RWPE1 (cell line): ENCODE results near the gene PWP2.
A peak's percentile ranks its signal among the peaks of the same experiment; 100 is the strongest.
"Not testable (repeated sequence)": the region's sequence is repeated elsewhere in the genome, so short reads cannot be mapped to it uniquely, and the experiment has no call there.

Experiments used
- CTCF ChIA-PET: fragments of 350-600 bp; sonication (Branson Sonifier 250); formaldehyde crosslinking; extraction: SDS; loops from one replicate; lab custom pipeline; 2021; lab: Yijun Ruan, JAX
- POLR2A ChIA-PET: fragments of 400-600 bp; formaldehyde crosslinking; extraction: SDS; loops from one replicate; lab custom pipeline; 2020; ENCODE audit warnings: antibody characterized with exemption; ENCODE audit not compliant: low non-redundant PET; lab: Yijun Ruan, JAX
- DNase-seq: peaks from one replicate; pipeline ENCODE4 v3.0.0; 2012; ENCODE audit warnings: low spot score
- H3K27ac ChIP-seq: fragments of 450-650 bp; 2 replicates; pipeline ENCODE4 v1.5.1; 2017
- CTCF ChIP-seq: fragments of 450-650 bp; conservative IDR thresholded peaks from 2 replicates; pipeline ENCODE4 v1.5.1; 2017; ENCODE audit warnings: low read depth, mild to moderate bottlenecking

The PWP2 gene

GRCh38 chr21:44107026-44107501 is at the start of gene PWP2:
TSS of gene PWP2 (plus strand) at chr21:44107399. CDS start at chr21:44107417, 18 bp downstream.
- DNase-seq, POLR2A ChIA-PET, CTCF ChIA-PET, H3K27ac ChIP-seq: not testable (repeated sequence)

- ChIA-PET CTCF (interaction anchor here (0.6 kb wide), 1 partner anchor 703 kb away, joined by 3 read pairs; no protein-coding TSS in a partner anchor), POLR2A (no interaction called here)
- no peak for DNase-seq
- no peak for TF ChIP-seq CTCF
- peak overlapping the region; percentile 6; the same call in 1 of the 2 replicates for H3K27ac ChIP-seq
Measured at GRCh38 chr21:44057960-44058651, 49.1 kb upstream of the PWP2 start.

- CTCF ChIA-PET = no interaction called here
- peak overlapping the region; percentile 6; the same call in 1 of the 2 replicates for H3K27ac ChIP-seq
- TF ChIP-seq CTCF = no peak
- POLR2A ChIA-PET = no interaction called here
- no peak for DNase-seq
Measured at GRCh38 chr21:44058652-44058964, 48.6 kb upstream of the PWP2 start.

GRCh38 chr21:44058981-44059380 is 48.2 kb upstream of the PWP2 start:
- POLR2A ChIA-PET = no interaction called here
- CTCF ChIA-PET = no interaction called here
- no peak for DNase-seq
- H3K27ac ChIP-seq = no peak overlapping the region; the same call in 1 of the 2 replicates
- TF ChIP-seq CTCF = no peak

- POLR2A ChIA-PET = no interaction called here
- no peak overlapping the region for H3K27ac ChIP-seq
- no peak for DNase-seq
- CTCF ChIA-PET = interaction anchor here (0.6 kb wide), 1 partner anchor 217 kb away, joined by 3 read pairs; no protein-coding TSS in a partner anchor
- no peak for TF ChIP-seq CTCF
Measured at GRCh38 chr21:44059710-44060109, 47.5 kb upstream of the PWP2 start.

GRCh38 chr21:44062380-44062779 is 44.8 kb upstream of the PWP2 start:
- DNase-seq = no peak
- TF ChIP-seq CTCF = no peak
- no peak overlapping the region for H3K27ac ChIP-seq
- ChIA-PET CTCF (interaction anchor here (0.6 kb wide), 1 partner anchor 32 kb away, joined by 3 read pairs; no protein-coding TSS in a partner anchor), POLR2A (no interaction called here)

- no peak for TF ChIP-seq CTCF
- no peak for DNase-seq
- ChIA-PET POLR2A (no interaction called here), CTCF (interaction anchor here (0.5 to 1.0 kb wide), 3 partner anchors 12 to 22 kb away, joined by 3 to 5 read pairs (median 4); no protein-coding TSS in a partner anchor)
- 0 out of 2 replicates have a peak overlapping the region, but pooled peaks have one; percentile 5 for H3K27ac ChIP-seq
Measured at GRCh38 chr21:44063151-44063912, 43.9 kb upstream of the PWP2 start.
